Liver (tissue), 9 donors: Measurements from ENCODE around the gene ITPKB. TPM values are rescaled to one million over a fixed set of nuclear protein-coding genes. Genes with fewer than 3 reads are reported as not detected.

ENCODE experiments used
- DNase-seq: peaks from one replicate; pipeline ENCODE4 v3.0.0-alpha.2; 2017; ENCODE audit warnings: low spot score
- H3K27ac ChIP-seq, 2 donors: one replicate each; pipeline ENCODE4 v1.7.0; 2013; ENCODE audit warnings: inconsistent platforms in 2 of 2, low read length in 2 of 2, control low read depth in 1 of 2, low read depth in 1 of 2, mild to moderate bottlenecking in 1 of 2
- H3K27me3 ChIP-seq, 4 donors: one replicate each; pipeline versions ENCODE4 v1.6.1 to v1.7.0; 2013; ENCODE audit warnings: low read length in 3 of 4, inconsistent platforms in 1 of 4, mild to moderate bottlenecking in 1 of 4, moderate library complexity in 1 of 4; ENCODE audit not compliant: control insufficient read depth in 4 of 4, insufficient read depth in 4 of 4
- H3K36me3 ChIP-seq, 4 donors: one replicate each; pipeline versions ENCODE4 v1.6.1 to v1.7.0; 2013; ENCODE audit warnings: low read length in 3 of 4, mild to moderate bottlenecking in 3 of 4, low read depth in 1 of 4, moderate library complexity in 1 of 4; ENCODE audit not compliant: control insufficient read depth in 4 of 4, insufficient read depth in 3 of 4
- H3K4me1 ChIP-seq, 4 donors: one replicate each; pipeline versions ENCODE4 v1.6.1 to v1.7.0; 2013; ENCODE audit warnings: low read length in 3 of 4, mild to moderate bottlenecking in 3 of 4, moderate library complexity in 1 of 4; ENCODE audit not compliant: control insufficient read depth in 4 of 4, insufficient read depth in 4 of 4
- H3K4me3 ChIP-seq, 3 donors: one replicate each; pipeline versions ENCODE4 v1.6.1 to v1.7.0; 2013; ENCODE audit warnings: low read length in 3 of 3, control low read depth in 1 of 3, low read depth in 1 of 3, mild to moderate bottlenecking in 1 of 3
- H3K9ac ChIP-seq, 2 donors: one replicate each; pipeline ENCODE4 v1.7.0; 2013; ENCODE audit warnings: low read length in 2 of 2, mild to moderate bottlenecking in 2 of 2, moderate library complexity in 2 of 2, control low read depth in 1 of 2, low read depth in 1 of 2
- H3K9me3 ChIP-seq, 4 donors: one replicate each; pipeline versions ENCODE4 v1.6.1 to v1.7.0; 2013; ENCODE audit warnings: low read length in 3 of 4; ENCODE audit not compliant: control insufficient read depth in 4 of 4
- ATF3 ChIP-seq: IDR thresholded peaks from 2 replicates; pipeline ENCODE4 v1.6.1; 2016; ENCODE audit warnings: antibody characterized with exemption
- CTCF ChIP-seq: fragments of 150-350 bp; IDR thresholded peaks from 2 replicates; pipeline ENCODE4 v1.5.1; 2017; ENCODE audit warnings: improper control_type of control experiment, low read depth, low read length; ENCODE audit not compliant: missing input control
- EGR1 ChIP-seq, 2 donors: IDR thresholded peaks; 2 replicates each; pipeline ENCODE4 v1.6.1; 2016 to 2018; ENCODE audit warnings: antibody characterized with exemption in 2 of 2, low read depth in 2 of 2
- FOXA1 ChIP-seq: IDR thresholded peaks from 2 replicates; pipeline ENCODE4 v1.6.1; 2016; ENCODE audit warnings: antibody characterized with exemption
- FOXA2 ChIP-seq: IDR thresholded peaks from 2 replicates; pipeline ENCODE4 v1.6.1; 2016; ENCODE audit warnings: antibody characterized with exemption
- HNF4A ChIP-seq, 2 donors: conservative IDR thresholded peaks; 2 replicates each; pipeline ENCODE4 v1.6.1; 2016; ENCODE audit warnings: antibody characterized with exemption in 2 of 2, mild to moderate bottlenecking in 2 of 2
- HNF4G ChIP-seq: IDR thresholded peaks from 2 replicates; pipeline ENCODE4 v1.6.1; 2016; ENCODE audit warnings: antibody characterized with exemption
- JUND ChIP-seq, 2 donors: IDR thresholded peaks; 2 replicates each; pipeline ENCODE4 v1.6.1; 2016; ENCODE audit warnings: antibody characterized with exemption in 2 of 2
- MAX ChIP-seq: IDR thresholded peaks from 2 replicates; pipeline ENCODE4 v1.6.1; 2016; ENCODE audit warnings: antibody characterized with exemption
- NR2F2 ChIP-seq: IDR thresholded peaks from 2 replicates; pipeline ENCODE4 v1.6.1; 2016; ENCODE audit warnings: antibody characterized with exemption
- RAD21 ChIP-seq, 2 donors: IDR thresholded peaks; 2 replicates each; pipeline ENCODE4 v1.6.1; 2016; ENCODE audit warnings: antibody characterized with exemption in 2 of 2, mild to moderate bottlenecking in 2 of 2
- REST ChIP-seq: IDR thresholded peaks from 2 replicates; pipeline ENCODE4 v1.6.1; 2016; ENCODE audit warnings: antibody characterized with exemption, mild to moderate bottlenecking
- RXRA ChIP-seq, 2 donors: IDR thresholded peaks; 2 replicates each; pipeline ENCODE4 v1.6.1; 2017 to 2018; ENCODE audit warnings: antibody characterized with exemption in 2 of 2, mild to moderate bottlenecking in 1 of 2
- SP1 ChIP-seq: IDR thresholded peaks from 2 replicates; pipeline ENCODE4 v1.6.1; 2018; ENCODE audit warnings: antibody characterized with exemption, mild to moderate bottlenecking
- TAF1 ChIP-seq: conservative IDR thresholded peaks from 2 replicates; pipeline ENCODE4 v1.6.1; 2016; ENCODE audit warnings: antibody characterized with exemption, mild to moderate bottlenecking
- YY1 ChIP-seq: IDR thresholded peaks from 2 replicates; pipeline ENCODE4 v1.6.1; 2016; ENCODE audit warnings: antibody characterized with exemption, mild to moderate bottlenecking
- WGBS: extraction: QIAGEN DNeasy Blood & Tissue Kit; methylation state at CpG from one replicate; pipeline ENCODE4 v1.1.7; 2013; 5-methylcytosine and 5-hydroxymethylcytosine counted together
- polyA plus RNA-seq, 2 donors: library from polyadenylated mRNA; stranded (reverse) in 1 of 2; unstranded in 1 of 2; fragments of 200-250 nt in 1 of 2; fragments of >200 nt in 1 of 2; fragmentation: Nextera tagmentation in 1 of 2; extraction: Ambion mirVana in 1 of 2; gene quantifications; one replicate each; pipeline versions ENCODE4 v1.2.1 to v1.2.3, GENCODE V29; 2013 to 2015
- total RNA-seq, 2 donors: library from RNA; depleted of rRNA; stranded (reverse); fragments of >200 nt; gene quantifications; one replicate each; pipeline ENCODE4 v1.2.3, GENCODE V29; 2014
- donor health status: healthy.
- donor health status: healthy.
- donor health status: healthy.
- donor health status: healthy.
- donor health status: healthy.

ITPKB gene
- total and polyA plus RNA-seq, 4 donors = 0.61 to 5.8 (median 3.7) TPM

GRCh38 chr1:226751214-226751613 lies 12.1 kb upstream of the ITPKB start:
- Histone ChIP-seq H3K9ac (no peak overlapping the region), H3K4me1 (no peaks in the 10 kb centered on the region), H3K27ac (no peak overlapping the region), H3K4me3 (no peak overlapping the region), H3K9me3 (no peaks in the 10 kb centered on the region), H3K36me3 (no peaks in the 10 kb centered on the region), H3K27me3 (peaks cover 0 to 2% (median 0%) of the 10 kb centered on the region in 4 donors)
- 81% methylated on average over 2 of the region's 2 CpGs for WGBS
- TF ChIP-seq FOXA2 = no peak
- TF ChIP-seq MAX = no peak
- TF ChIP-seq JUND (IDR thresholded peaks at IDR 0.05) = no peak
- TF ChIP-seq TAF1 = no peak
- no peak for TF ChIP-seq EGR1 (IDR thresholded peaks at IDR 0.05; ENCODE audit: low read depth in 2 of 2)
- no peak for TF ChIP-seq RAD21 (IDR thresholded peaks at IDR 0.05)
- no peak for TF ChIP-seq RXRA (IDR thresholded peaks at IDR 0.05)
- TF ChIP-seq YY1 = no peak
- TF ChIP-seq NR2F2 = no peak
- no peak for TF ChIP-seq ATF3
- TF ChIP-seq REST = no peak
- TF ChIP-seq HNF4G = no peak
- TF ChIP-seq HNF4A (conservative IDR thresholded peaks at IDR 0.05) = no peak
- TF ChIP-seq SP1 = no peak
- DNase-seq = no peak

GRCh38 chr1:226749467-226749866 lies 10.4 kb upstream of the ITPKB start:
- no peaks in the 10 kb centered on the region for H3K4me1 ChIP-seq
- H3K27ac ChIP-seq = no peak overlapping the region
- H3K36me3 ChIP-seq = no peaks in the 10 kb centered on the region
- peaks cover 0 to 2% (median 0%) of the 10 kb centered on the region in 4 donors for H3K27me3 ChIP-seq
- H3K9me3 ChIP-seq = no peaks in the 10 kb centered on the region
- no peak for TF ChIP-seq TAF1
- TF ChIP-seq ATF3 = no peak
- no peak for TF ChIP-seq SP1
- H3K4me3 ChIP-seq = no peak overlapping the region
- no peak for DNase-seq
- WGBS = 88% methylated on average over 11 of the region's 11 CpGs
- H3K9ac ChIP-seq = no peak overlapping the region

- Histone ChIP-seq H3K9me3 (no peaks in the 10 kb centered on the region), H3K27ac (no peak overlapping the region), H3K4me3 (no peak overlapping the region), H3K9ac (no peak overlapping the region), H3K4me1 (no peaks in the 10 kb centered on the region), H3K36me3 (no peaks in the 10 kb centered on the region), H3K27me3 (no peaks in the 10 kb centered on the region)
- DNase-seq = no peak
- 74% methylated on average over 4 of the region's 4 CpGs for WGBS
- TF ChIP-seq MAX (no peak), REST (no peak), JUND (IDR thresholded peaks at IDR 0.05) (no peak), RXRA (IDR thresholded peaks at IDR 0.05) (no peak), EGR1 (IDR thresholded peaks at IDR 0.05; ENCODE audit: low read depth in 2 of 2) (no peak), FOXA2 (no peak), RAD21 (IDR thresholded peaks at IDR 0.05) (no peak), TAF1 (no peak), ATF3 (no peak), HNF4A (conservative IDR thresholded peaks at IDR 0.05) (no peak), CTCF (no peak), HNF4G (no peak), SP1 (no peak), NR2F2 (no peak), FOXA1 (no peak)
Measured at GRCh38 chr1:226748306-226748705, 9.2 kb upstream of the ITPKB start.
